ENCODE measurements around the gene AHCYL2.

GRCh38 chr7:129386506-129386905, 161.7 kb downstream of the AHCYL2 start:
- TF ChIP-seq SPI1 (IDR thresholded peaks at IDR 0.05; ENCODE audit: borderline replicate concordance, low read depth) (no peak), CTCF (IDR thresholded peaks at IDR 0.05; ENCODE audit: insufficient read depth, low read length) (no peak)
